T-helper 1 cell treated with Interleukin-12 subunit alpha and Interleukin-12 subunit beta and Interleukin-4 antibody, amounts not matched to agents 30 μg/mL and 1 μg/mL, for 36 hours (primary cell): Measurements from ENCODE around the gene TIMM10.
A peak's percentile ranks its signal among the peaks of the same experiment; 100 is the strongest.

Experiments used
- H3K27ac Mint-ChIP-seq: one replicate; pipeline ENCODE4 v1.8.0; 2021; ENCODE audit warnings: mild to moderate bottlenecking, mixed read lengths
- H3K27me3 Mint-ChIP-seq: one replicate; pipeline ENCODE4 v1.8.0; 2021; ENCODE audit warnings: low read depth, mixed read lengths
- H3K36me3 Mint-ChIP-seq: one replicate; pipeline ENCODE4 v1.8.0; 2021; ENCODE audit warnings: low read depth, mixed read lengths
- H3K4me1 Mint-ChIP-seq: one replicate; pipeline ENCODE4 v1.8.0; 2021; ENCODE audit warnings: low read depth, mixed read lengths
- H3K4me3 Mint-ChIP-seq: one replicate; pipeline ENCODE4 v1.8.0; 2021; ENCODE audit warnings: mild to moderate bottlenecking, moderate library complexity, mixed read lengths
- H3K9me3 Mint-ChIP-seq: one replicate; pipeline ENCODE4 v1.8.0; 2021; ENCODE audit warnings: mixed read lengths

TIMM10 gene

DNA sequence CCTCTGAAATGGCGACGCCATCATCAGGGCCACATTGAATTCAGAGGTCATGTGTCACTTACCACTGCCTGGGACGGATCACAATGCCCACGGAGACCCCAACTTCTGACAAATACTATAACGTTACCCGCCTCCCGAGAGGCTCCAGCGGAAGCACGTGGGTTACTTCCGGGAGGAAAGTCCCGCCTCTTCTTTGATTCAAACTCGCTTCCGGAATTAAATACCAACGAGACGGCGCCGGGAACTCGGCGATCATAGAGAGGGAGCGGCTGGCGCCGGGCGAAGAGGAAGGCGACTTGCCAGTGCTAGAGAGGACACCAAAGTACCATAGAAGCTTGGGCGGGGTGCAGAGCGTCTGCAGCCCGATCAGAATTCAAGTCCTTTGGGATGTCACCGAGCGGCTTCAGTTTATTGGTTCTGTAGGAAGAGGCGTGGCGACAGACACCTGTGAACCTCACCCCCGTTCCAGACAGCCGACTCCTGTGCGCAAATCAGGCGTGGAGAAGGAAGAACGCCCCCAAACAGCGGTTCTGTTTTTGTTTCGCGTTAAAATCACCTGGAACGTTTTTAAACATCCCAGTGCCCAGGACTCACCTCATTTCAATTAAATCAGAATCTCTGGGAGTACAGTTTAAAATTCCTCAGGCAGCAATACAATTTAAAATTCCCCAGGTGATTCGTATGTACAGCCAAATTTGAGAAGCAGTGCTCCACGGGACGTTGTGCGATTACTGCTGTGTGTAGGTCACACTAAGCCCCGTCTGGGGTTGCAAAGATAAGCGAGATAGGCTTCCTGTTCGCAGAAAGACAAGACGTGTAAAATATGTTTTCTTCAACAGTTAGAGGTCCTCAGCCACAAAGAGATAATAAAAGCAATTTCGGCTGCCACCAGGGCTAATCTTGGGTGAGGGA lies at the start of gene TIMM10:
Gene TIMM10, minus strand, starts transcription at position 159 of the 912 bp plus-strand sequence. CDS start 565 bp downstream, outside the sequence.
- peaks cover 12% of the 10 kb centered on the region for H3K36me3 Mint-ChIP-seq
- no peaks in the 10 kb centered on the region for H3K9me3 Mint-ChIP-seq
- no peaks in the 10 kb centered on the region for H3K27me3 Mint-ChIP-seq
- peak within 1 kb of the TSS; percentile 92 for H3K4me3 Mint-ChIP-seq
- H3K27ac Mint-ChIP-seq, result peak within 1 kb of the TSS; percentile 89
- peaks cover 35% of the 10 kb centered on the region for H3K4me1 Mint-ChIP-seq

DNA sequence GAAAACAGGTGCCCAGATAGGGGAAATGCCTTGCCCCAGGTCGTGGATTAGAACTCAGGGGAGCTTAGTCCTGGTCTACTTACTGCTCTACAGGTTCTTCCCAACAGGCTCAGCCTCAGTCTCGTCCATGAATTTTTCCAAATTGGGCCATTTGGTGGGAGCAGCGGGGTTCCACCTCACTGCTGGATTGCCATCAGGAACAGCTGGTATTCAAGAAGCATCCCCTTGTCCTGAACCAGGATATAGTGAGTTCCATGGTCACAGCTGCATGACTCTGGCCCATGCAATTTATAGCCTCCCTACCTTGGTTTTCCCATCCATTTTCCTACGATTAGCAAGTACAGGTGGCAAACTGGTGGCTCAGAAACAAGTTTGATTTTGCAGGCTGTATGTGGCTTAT lies 43.5 kb upstream of the TIMM10 start:
- Mint-ChIP-seq H3K27me3 (peaks cover 17% of the 10 kb centered on the region), H3K36me3 (no peaks in the 10 kb centered on the region), H3K4me1 (no peaks in the 10 kb centered on the region), H3K4me3 (no peak overlapping the region), H3K9me3 (no peaks in the 10 kb centered on the region), H3K27ac (no peak overlapping the region)

- H3K27ac Mint-ChIP-seq, result no peak overlapping the region
- peaks cover 3% of the 10 kb centered on the region for H3K36me3 Mint-ChIP-seq
- peaks cover 4% of the 10 kb centered on the region for H3K4me1 Mint-ChIP-seq
- H3K27me3 Mint-ChIP-seq, result peaks cover 14% of the 10 kb centered on the region
- no peaks in the 10 kb centered on the region for H3K9me3 Mint-ChIP-seq
- H3K4me3 Mint-ChIP-seq, result no peak overlapping the region
These were observed 41.1 kb upstream of the TIMM10 start for GRCh38 chr11:57571606-57572005.

DNA sequence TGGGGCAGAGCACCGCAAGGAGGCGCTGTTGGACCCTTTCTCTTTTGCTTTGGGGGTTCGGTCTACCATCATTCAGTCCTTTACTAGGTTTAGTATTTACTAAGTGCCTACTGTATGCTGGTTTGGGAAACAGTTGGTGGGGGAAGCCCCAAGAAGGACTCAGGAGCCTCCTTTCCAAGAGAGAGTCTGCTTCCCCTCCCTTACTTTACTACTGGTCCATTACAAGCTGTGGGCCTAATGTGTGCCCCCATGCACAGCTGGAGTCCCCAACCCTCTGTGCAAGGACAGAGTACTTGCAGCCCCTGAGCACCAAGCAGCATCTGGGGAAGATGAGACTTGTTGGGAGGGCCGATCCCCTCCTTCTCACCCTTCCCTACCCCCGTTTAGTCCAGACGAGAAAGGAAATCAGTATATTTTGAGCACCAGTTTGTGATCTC lies 37.8 kb upstream of the TIMM10 start:
- Mint-ChIP-seq H3K27me3 (peaks cover 2% of the 10 kb centered on the region), H3K9me3 (no peaks in the 10 kb centered on the region), H3K27ac (peak overlapping the region; percentile 97), H3K36me3 (peaks cover 20% of the 10 kb centered on the region), H3K4me3 (peak overlapping the region; percentile 99), H3K4me1 (peaks cover 19% of the 10 kb centered on the region)

GRCh38 chr11:57567515-57568329 lies 37.2 kb upstream of the TIMM10 start, which contains the start of gene UBE2L6:
Gene UBE2L6 (minus strand): TSS chr11:57567672. CDS start chr11:57567611, 61 bp downstream.
- Mint-ChIP-seq H3K27ac (peak within 1 kb of the TSS; percentile 97), H3K27me3 (no peaks in the 10 kb centered on the region), H3K36me3 (peaks cover 24% of the 10 kb centered on the region), H3K4me1 (peaks cover 23% of the 10 kb centered on the region), H3K4me3 (peak within 1 kb of the TSS; percentile 99), H3K9me3 (no peaks in the 10 kb centered on the region)

DNA sequence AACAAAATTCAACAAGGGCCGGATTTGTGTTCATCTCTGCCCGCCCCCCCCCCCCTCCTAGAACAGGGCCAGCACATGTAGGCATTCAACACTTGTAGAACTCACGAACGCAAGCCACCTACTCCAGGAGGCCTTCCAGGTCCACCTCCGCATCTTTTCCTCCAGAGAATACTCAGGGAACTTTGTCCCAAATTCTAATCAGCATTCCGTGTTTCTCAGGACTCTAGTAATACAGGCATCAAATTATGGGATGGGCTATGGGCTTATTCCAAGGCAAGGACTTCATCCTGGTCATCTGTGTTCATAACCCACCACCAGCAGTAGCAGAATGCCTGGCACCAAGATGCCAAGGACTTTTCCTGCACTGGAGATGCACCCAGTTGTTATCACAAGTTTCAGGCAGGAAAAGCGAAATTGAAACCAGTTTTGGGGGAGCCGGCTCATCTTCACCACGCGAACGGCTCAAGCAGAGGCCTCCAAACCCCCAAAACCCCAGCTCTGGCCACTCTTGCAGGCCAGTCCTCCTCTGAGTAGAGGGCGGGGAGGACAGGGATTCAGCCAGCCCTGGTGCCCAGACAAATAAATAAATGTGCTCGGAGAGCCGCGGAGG lies 36.5 kb upstream of the TIMM10 start:
- Mint-ChIP-seq H3K27ac (peak overlapping the region; percentile 96), H3K27me3 (no peaks in the 10 kb centered on the region), H3K4me1 (peaks cover 26% of the 10 kb centered on the region), H3K36me3 (peaks cover 26% of the 10 kb centered on the region), H3K4me3 (peak overlapping the region; percentile 99), H3K9me3 (no peaks in the 10 kb centered on the region)

- peaks cover 27% of the 10 kb centered on the region for H3K36me3 Mint-ChIP-seq
- no peaks in the 10 kb centered on the region for H3K9me3 Mint-ChIP-seq
- H3K4me1 Mint-ChIP-seq, result peaks cover 31% of the 10 kb centered on the region
- peak overlapping the region; percentile 99 for H3K4me3 Mint-ChIP-seq
- no peaks in the 10 kb centered on the region for H3K27me3 Mint-ChIP-seq
- H3K27ac Mint-ChIP-seq, result peak overlapping the region; percentile 96
These were observed 35.7 kb upstream of the TIMM10 start for GRCh38 chr11:57566005-57566904.

DNA sequence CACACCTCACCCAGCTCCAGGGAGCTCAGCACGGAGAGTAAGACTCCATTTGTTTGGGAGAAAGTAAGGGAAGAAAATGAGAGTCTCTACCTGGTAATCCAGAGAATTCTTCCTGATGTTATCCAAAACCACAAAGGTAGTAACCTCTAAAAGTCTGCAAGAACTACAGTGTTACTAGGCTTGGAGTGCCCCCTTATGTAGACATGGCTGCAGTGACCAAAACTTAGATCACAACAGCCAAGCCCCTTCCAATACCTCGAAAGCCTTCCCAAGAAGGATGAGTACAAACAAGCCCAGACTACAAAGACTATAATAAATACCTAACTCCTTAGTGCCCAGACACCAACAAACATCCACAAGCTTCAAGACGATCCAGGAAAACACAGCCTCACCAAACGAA lies 32.0 kb upstream of the TIMM10 start:
- no peaks in the 10 kb centered on the region for H3K27me3 Mint-ChIP-seq
- H3K4me3 Mint-ChIP-seq, result peak overlapping the region; percentile 5
- H3K27ac Mint-ChIP-seq, result peak overlapping the region; percentile 10
- peaks cover 29% of the 10 kb centered on the region for H3K4me1 Mint-ChIP-seq
- H3K9me3 Mint-ChIP-seq, result no peaks in the 10 kb centered on the region
- peaks cover 42% of the 10 kb centered on the region for H3K36me3 Mint-ChIP-seq

- H3K27ac Mint-ChIP-seq, result no peak overlapping the region
- H3K36me3 Mint-ChIP-seq, result peaks cover 49% of the 10 kb centered on the region
- no peaks in the 10 kb centered on the region for H3K9me3 Mint-ChIP-seq
- peaks cover 28% of the 10 kb centered on the region for H3K4me1 Mint-ChIP-seq
- no peaks in the 10 kb centered on the region for H3K27me3 Mint-ChIP-seq
- H3K4me3 Mint-ChIP-seq, result no peak overlapping the region
These were observed 29.6 kb upstream of the TIMM10 start for GRCh38 chr11:57560146-57560545.

DNA sequence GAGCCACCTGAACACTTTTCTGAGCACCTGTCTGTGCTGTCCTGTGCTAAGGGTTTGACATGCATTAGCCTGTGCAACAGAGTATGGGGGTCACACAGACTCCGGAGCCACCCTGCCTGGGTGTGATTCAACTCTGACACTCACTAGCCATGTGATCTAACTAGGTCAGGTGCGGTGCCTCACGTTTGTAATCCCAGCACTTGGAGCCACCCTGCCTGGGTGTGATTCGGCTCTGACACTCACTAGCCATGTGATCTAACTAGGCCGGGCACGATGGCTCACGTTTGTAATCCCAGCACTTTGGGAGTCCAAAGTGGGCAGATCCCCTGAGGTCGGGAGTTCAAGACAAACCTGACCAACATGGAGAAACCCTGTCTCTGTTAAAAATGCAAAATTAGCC lies 25.5 kb upstream of the TIMM10 start:
- Mint-ChIP-seq H3K4me1 (peaks cover 5% of the 10 kb centered on the region), H3K9me3 (no peaks in the 10 kb centered on the region), H3K4me3 (no peak overlapping the region), H3K27ac (no peak overlapping the region), H3K27me3 (no peaks in the 10 kb centered on the region), H3K36me3 (peaks cover 50% of the 10 kb centered on the region)

- Mint-ChIP-seq H3K9me3 (no peaks in the 10 kb centered on the region), H3K4me1 (peaks cover 4% of the 10 kb centered on the region), H3K4me3 (no peak overlapping the region), H3K27ac (no peak overlapping the region), H3K36me3 (peaks cover 52% of the 10 kb centered on the region), H3K27me3 (no peaks in the 10 kb centered on the region)
These were observed 24.8 kb upstream of the TIMM10 start for GRCh38 chr11:57555393-57555792.

- H3K4me3 Mint-ChIP-seq, result no peak overlapping the region
- H3K9me3 Mint-ChIP-seq, result no peaks in the 10 kb centered on the region
- no peaks in the 10 kb centered on the region for H3K27me3 Mint-ChIP-seq
- no peak overlapping the region for H3K27ac Mint-ChIP-seq
- H3K36me3 Mint-ChIP-seq, result peaks cover 58% of the 10 kb centered on the region
- peaks cover 8% of the 10 kb centered on the region for H3K4me1 Mint-ChIP-seq
These were observed 21.9 kb upstream of the TIMM10 start for GRCh38 chr11:57552479-57552878.

GRCh38 chr11:57551941-57552340 lies 21.4 kb upstream of the TIMM10 start:
- no peak overlapping the region for H3K4me3 Mint-ChIP-seq
- H3K36me3 Mint-ChIP-seq, result peaks cover 58% of the 10 kb centered on the region
- H3K27me3 Mint-ChIP-seq, result no peaks in the 10 kb centered on the region
- H3K4me1 Mint-ChIP-seq, result peaks cover 7% of the 10 kb centered on the region
- H3K9me3 Mint-ChIP-seq, result no peaks in the 10 kb centered on the region
- no peak overlapping the region for H3K27ac Mint-ChIP-seq
